ENCODE results near the gene ADAM12. TPM values are rescaled to one million over a fixed set of nuclear protein-coding genes. Genes with fewer than 3 reads are reported as not detected.

The ADAM12 gene
- total RNA-seq, 1 donor from 2014 or later: 8.0 TPM

- Histone ChIP-seq H3K4me1 (peaks cover 12% of the 10 kb centered on the region), H3K9me3 (ENCODE audit: low read depth) (no peaks in the 10 kb centered on the region), H3K4me2 (no peak overlapping the region), H3K27ac (no peak overlapping the region), H3K36me3 (no peaks in the 10 kb centered on the region), H2AFZ (replicated peaks) (no peak overlapping the region), H3K9ac (no peak overlapping the region), H3K4me3 (no peak overlapping the region), H4K20me1 (ENCODE audit: low read depth) (no peaks in the 10 kb centered on the region), H3K79me2 (ENCODE audit: low read depth) (no peaks in the 10 kb centered on the region), H3F3A (ENCODE audit: low read depth) (no peaks in the 10 kb centered on the region), H3K27me3 (no peaks in the 10 kb centered on the region)
- Mint-ChIP-seq H3K4me1 (peaks cover 16% of the 10 kb centered on the region), H3K36me3 (no peaks in the 10 kb centered on the region), H3K4me3 (no peak overlapping the region), H3K27ac (no peak overlapping the region), H3K9me3 (no peaks in the 10 kb centered on the region), H3K27me3 (ENCODE audit: insufficient read depth, low read depth) (no peaks in the 10 kb centered on the region)
- TF ChIP-seq EZH2 (IDR thresholded peaks at IDR 0.05) (no peak), CTCF (IDR thresholded peaks at IDR 0.05) (no peak), EZH2phosphoT487 (IDR thresholded peaks at IDR 0.05) (no peak)
- DNase-seq (ENCODE audit: low spot score): no peak
Observed at GRCh38 chr10:126243971-126244370, 144.3 kb downstream of the ADAM12 start.

DNA sequence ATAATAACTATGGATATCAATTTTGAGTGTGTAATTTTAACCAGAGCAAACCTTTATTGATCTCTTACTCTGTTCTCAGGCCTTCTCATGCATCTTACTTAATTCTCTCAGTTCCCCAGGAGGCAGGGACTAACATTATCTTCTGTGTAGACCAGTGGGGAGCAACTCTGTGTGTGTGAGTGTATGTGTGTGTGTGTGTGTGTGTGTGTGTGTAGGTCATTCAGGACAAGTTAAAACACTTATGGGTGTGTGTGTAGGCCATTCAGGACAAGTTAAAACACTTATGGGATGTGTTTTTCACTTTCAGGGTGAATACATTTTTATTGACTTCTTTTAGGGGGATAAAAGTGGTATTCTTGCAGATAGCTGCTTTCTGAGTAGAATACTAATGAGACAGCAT lies 145.0 kb downstream of the ADAM12 start:
- Histone ChIP-seq H3K79me2 (ENCODE audit: low read depth) (no peaks in the 10 kb centered on the region), H3K4me2 (no peak overlapping the region), H3K4me1 (peaks cover 12% of the 10 kb centered on the region), H3K4me3 (no peak overlapping the region), H3K27ac (no peak overlapping the region), H3K9me3 (ENCODE audit: low read depth) (no peaks in the 10 kb centered on the region), H2AFZ (replicated peaks) (no peak overlapping the region), H4K20me1 (ENCODE audit: low read depth) (no peaks in the 10 kb centered on the region), H3K27me3 (no peaks in the 10 kb centered on the region), H3K9ac (no peak overlapping the region), H3K36me3 (no peaks in the 10 kb centered on the region), H3F3A (ENCODE audit: low read depth) (no peaks in the 10 kb centered on the region)
- H3K27ac Mint-ChIP-seq: no peak overlapping the region
- H3K4me3 Mint-ChIP-seq: no peak overlapping the region
- no peaks in the 10 kb centered on the region for H3K27me3 Mint-ChIP-seq (ENCODE audit: insufficient read depth, low read depth)
- TF ChIP-seq EZH2 (IDR thresholded peaks at IDR 0.05): no peak
- TF ChIP-seq EZH2phosphoT487 (IDR thresholded peaks at IDR 0.05): no peak
- no peak for TF ChIP-seq CTCF (IDR thresholded peaks at IDR 0.05)
- H3K9me3 Mint-ChIP-seq: no peaks in the 10 kb centered on the region
- H3K36me3 Mint-ChIP-seq: no peaks in the 10 kb centered on the region
- DNase-seq (ENCODE audit: low spot score): no peak
- H3K4me1 Mint-ChIP-seq: peaks cover 22% of the 10 kb centered on the region

DNA sequence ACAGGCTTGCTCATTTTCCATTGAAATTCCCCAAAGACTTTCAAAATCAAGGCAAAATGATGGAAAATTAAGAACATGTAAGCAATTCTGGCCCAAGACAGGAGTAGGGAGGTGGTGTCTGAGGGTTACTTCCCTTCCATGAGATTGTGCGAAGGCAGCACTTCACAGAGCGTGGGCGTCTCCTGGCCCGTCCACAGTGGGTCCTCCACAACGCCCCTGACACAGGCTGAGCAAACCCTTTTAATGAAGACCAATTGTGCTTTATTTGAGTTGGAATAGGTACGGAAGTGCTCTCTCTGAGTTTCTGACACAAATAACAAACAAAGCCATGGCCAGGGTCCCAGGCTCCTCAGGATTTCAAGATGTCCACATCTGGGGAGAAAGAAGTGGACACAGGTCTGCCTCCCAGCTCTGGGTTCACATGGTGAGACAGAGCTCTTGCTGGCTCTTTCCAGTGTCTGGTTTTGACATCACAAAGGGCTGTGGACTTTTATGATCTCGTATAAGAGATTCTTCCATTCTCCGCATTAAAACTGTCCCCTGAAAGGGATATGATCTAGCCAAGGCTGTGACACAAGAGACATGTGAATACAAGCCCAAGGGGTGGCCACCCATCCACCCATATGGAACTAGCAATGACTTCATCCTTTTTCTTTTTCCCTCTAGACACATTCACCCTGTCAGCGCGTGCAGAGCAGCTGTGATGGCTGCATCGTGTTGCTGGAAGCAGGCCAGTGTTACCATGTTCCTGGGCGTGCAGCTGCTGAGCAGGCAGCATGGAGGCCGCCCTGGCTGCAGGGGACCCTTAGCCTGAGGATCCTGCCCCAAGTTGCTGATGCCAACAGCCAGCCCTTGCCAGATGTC lies 145.6 kb downstream of the ADAM12 start:
- Mint-ChIP-seq H3K27me3 (ENCODE audit: insufficient read depth, low read depth) (no peaks in the 10 kb centered on the region), H3K9me3 (no peaks in the 10 kb centered on the region), H3K4me3 (no peak overlapping the region), H3K4me1 (peaks cover 23% of the 10 kb centered on the region), H3K36me3 (no peaks in the 10 kb centered on the region), H3K27ac (no peak overlapping the region)
- H3K4me3 ChIP-seq: no peak overlapping the region
- no peak overlapping the region for H3K27ac ChIP-seq
- no peak overlapping the region for H3K9ac ChIP-seq
- no peaks in the 10 kb centered on the region for H3K9me3 ChIP-seq (ENCODE audit: low read depth)
- TF ChIP-seq EZH2 (IDR thresholded peaks at IDR 0.05): no peak
- no peak for TF ChIP-seq EZH2phosphoT487 (IDR thresholded peaks at IDR 0.05)
- no peak for TF ChIP-seq CTCF (IDR thresholded peaks at IDR 0.05)
- no peaks in the 10 kb centered on the region for H4K20me1 ChIP-seq (ENCODE audit: low read depth)
- peaks cover 12% of the 10 kb centered on the region for H3K4me1 ChIP-seq
- DNase-seq (ENCODE audit: low spot score): no peak
- no peaks in the 10 kb centered on the region for H3K36me3 ChIP-seq
- no peak overlapping the region for H3K4me2 ChIP-seq
- no peaks in the 10 kb centered on the region for H3K79me2 ChIP-seq (ENCODE audit: low read depth)
- no peaks in the 10 kb centered on the region for H3F3A ChIP-seq (ENCODE audit: low read depth)
- no peaks in the 10 kb centered on the region for H3K27me3 ChIP-seq
- no peak overlapping the region for H2AFZ ChIP-seq (replicated peaks)
